ENCODE results near the gene ZNF594.
"Not testable (repeated sequence)": the region's sequence is repeated elsewhere in the genome, so short reads cannot be mapped to it uniquely, and the experiment has no call there.

Gene ZNF594

DNA sequence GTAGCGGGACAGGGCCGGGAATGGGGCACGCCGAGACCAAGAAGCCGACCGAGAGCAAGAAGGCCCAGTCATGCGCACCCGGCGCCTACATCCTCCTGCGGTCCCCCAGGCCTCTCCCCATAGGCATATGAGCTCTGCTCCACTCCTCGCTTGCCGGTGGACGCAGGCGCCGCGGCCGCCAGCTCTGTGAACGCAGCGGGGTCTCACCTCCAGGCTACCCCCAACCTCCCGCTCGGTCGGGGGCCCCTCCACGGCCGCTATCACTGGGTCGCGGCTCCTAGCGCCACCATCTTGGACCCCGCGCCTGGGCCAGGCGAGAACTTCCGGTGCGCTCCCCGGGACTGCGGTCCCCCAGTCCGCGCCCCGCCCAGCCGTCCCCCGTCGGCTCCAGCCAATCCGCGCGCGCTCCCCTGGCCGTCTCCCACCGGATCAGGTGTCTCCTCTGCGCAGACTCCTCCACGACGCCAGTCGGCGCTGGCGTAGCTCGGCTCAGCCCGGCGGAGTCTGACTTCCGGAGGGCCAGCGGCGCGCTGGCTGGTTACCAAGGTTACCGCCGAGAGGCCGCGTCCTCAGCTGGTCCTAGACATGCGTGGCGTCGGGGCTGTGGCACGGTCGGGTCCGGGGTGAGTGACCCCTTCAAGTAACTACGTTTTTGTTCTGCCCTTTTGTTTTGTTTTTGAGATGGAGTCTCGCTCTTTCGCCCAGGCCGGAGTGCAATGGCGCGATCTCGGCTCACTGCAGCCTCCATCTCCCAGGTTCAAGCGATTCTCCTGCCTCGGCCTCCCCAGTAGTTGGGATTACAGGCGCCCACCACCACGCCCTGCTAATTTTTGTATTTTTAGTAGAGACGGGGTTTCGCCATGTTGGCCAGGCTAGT lies at the start of gene ZNF594:
ZNF594 (minus strand) TSS at position 328 of the 877 bp plus-strand sequence. CDS start 7,612 bp downstream, outside the sequence.
- in situ Hi-C loops (cut with MboI; ENCODE audit: low sequenced_read_pairs), result no loop called here

GRCh38 chr17:5239769-5240168 lies 48.1 kb upstream of the ZNF594 start:
- in situ Hi-C loops (cut with MboI; ENCODE audit: low sequenced_read_pairs), result not testable (repeated sequence)

DNA sequence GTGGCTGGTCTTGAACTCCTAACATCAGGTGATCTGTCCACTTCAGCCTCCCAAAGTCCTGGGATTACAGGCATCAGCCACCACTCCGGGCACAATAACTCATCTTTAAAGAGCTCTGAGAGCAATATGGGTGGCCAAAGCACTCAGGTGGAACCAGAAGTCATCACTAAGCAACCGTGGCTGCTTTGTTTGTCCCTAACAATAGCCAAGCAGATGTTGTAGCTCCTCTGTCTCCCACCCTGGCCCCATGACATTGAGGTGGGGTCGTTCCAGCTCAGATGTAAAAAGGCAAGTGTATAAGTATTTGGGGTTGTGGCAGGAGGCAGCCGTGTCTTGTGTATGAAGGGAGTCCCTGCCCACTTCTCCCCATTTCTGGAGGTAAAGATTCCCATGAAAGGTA lies 46.7 kb upstream of the ZNF594 start:
- in situ Hi-C loops (cut with MboI; ENCODE audit: low sequenced_read_pairs), result no loop called here

GRCh38 chr17:5237541-5238016 lies 45.9 kb upstream of the ZNF594 start:
- in situ Hi-C loops (cut with MboI; ENCODE audit: low sequenced_read_pairs), result no loop called here

GRCh38 chr17:5236938-5237540 lies 45.4 kb upstream of the ZNF594 start:
- in situ Hi-C loops (cut with MboI; ENCODE audit: low sequenced_read_pairs), result no loop called here

DNA sequence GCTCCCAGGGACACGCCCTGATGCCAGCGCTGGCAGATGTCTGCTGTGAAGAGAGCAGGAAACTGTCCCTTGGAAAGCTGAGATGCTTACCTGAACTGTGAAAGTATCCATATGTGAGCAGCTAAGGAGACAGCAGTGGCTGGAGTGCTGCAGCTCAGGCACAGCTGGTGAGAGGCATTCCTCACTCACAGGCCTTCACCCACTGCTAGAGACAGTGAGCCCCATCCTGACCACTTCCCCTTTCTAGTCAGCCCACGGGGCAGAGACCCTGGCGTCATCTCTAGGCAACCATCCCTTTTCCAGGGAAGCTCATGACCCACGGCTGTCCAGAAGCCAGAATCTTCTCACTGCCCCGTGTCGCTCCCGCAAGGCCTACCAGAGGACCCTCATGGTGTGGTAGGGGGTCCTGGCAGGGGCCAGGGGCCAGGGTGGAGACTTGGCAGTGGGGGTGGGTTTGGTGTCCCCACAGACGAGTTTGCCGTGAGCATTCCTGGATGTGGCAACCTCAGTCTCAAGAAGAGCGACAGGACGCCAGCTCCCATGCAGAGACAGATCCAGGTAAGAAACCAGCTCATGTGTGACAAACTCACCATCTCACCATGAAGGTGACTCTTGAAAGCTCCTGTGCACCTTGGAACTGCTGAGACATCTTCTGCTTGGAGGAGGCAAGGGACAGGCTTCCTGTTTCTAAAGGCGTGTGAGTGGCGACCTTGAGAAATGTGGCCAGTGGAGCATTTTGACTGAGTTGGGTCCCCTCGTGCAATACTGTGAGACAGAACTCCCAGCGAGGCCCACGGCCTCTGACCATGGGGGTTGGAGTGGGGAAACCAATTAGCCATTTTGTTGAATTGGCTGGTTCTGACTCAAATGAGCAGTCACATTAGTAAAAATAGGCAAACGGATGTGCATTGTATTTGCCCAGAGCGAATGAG lies 43.2 kb upstream of the ZNF594 start, which contains the start of gene SCIMP:
SCIMP (minus strand) TSS at position 216 of the 932 bp plus-strand sequence; CDS start at position 111, 105 bp downstream.
- in situ Hi-C loops (cut with MboI; ENCODE audit: low sequenced_read_pairs), result no loop called here

GRCh38 chr17:5233492-5233891 lies 41.8 kb upstream of the ZNF594 start:
- in situ Hi-C loops (cut with MboI; ENCODE audit: low sequenced_read_pairs), result not testable (repeated sequence)

DNA sequence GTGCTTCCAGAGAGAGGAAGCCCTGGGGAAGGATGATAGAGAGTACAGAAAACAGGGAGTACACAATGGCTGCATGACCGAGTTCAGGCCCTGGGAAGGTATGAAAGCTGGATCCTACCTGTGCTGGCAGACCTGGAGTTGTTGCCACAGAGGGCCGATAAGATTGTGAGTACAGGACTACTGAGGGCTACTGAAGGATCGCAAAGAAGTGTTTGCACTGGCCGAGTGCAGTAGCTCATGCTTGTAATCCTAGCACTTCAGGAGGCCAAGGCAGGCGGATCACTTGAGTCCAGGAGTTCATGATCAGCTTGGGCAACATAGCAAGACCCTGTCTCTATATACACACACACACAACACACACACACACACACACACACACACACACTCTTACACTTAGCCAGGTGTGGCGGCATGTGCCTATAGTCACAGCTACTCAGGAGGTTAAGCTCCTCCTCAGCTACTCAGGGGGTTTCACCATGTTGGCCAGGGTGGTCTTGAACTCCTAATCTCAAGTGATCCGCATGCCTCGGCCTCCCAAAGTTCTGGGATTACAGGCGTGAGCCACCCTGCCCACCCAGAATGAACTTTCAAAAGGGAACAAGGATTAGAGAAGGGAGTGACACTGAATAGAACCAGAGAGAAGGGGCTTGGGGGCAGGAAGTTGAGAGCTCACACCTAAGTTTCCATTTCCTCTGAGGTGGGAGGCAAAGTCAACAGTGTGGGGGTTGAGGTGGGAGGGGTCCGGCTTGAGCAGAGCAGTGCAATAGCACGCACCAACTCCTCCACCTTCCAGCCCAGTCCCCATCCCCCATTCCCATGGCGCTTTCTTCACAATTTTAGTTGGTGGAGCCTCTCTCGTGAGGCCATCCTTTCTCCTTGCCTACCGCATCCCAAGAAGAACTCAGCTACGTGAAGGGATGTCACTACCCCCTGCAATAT lies 35.5 kb upstream of the ZNF594 start:
- in situ Hi-C loops (cut with MboI; ENCODE audit: low sequenced_read_pairs), result no loop called here

DNA sequence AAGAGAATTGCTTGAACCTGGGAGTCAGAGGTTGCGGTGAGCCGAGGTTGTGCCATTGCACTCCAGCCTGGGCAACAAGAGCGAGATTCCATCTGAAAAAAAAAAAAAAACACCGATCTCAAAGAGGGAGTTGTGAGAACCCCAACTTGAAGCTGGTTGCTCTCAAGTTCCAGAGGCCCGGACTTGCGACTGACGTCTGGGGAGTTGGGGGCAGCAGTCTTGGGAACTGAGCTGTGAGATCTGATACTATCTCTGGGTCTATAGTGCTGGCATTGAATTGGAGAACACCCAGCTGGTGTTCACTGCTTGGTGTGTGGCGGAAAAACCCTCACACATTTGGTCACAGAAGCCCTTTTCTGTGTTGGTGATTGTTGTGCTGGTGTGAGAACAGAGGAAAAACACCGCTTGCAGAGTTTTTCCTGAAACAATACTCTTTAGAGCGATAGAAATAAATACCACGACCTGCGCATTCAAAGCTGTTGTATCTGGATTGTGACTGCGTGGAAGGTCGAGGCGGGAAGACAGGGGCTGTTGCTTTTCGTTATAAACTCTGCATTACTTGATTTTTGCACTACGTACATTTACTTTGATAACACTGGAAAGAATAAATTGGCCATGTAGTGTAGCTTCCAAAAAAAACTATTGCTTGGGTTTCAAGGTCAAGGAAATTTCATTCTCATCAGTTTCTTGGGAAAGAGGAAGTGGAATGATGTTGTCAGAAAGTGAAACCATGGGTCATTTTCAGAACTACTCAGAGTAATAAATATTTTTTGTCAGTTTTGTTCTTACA lies 34.2 kb upstream of the ZNF594 start:
- in situ Hi-C loops (cut with MboI; ENCODE audit: low sequenced_read_pairs), result no loop called here

GRCh38 chr17:5221912-5222311 lies 30.2 kb upstream of the ZNF594 start:
- in situ Hi-C loops (cut with MboI; ENCODE audit: low sequenced_read_pairs), result not testable (repeated sequence)

DNA sequence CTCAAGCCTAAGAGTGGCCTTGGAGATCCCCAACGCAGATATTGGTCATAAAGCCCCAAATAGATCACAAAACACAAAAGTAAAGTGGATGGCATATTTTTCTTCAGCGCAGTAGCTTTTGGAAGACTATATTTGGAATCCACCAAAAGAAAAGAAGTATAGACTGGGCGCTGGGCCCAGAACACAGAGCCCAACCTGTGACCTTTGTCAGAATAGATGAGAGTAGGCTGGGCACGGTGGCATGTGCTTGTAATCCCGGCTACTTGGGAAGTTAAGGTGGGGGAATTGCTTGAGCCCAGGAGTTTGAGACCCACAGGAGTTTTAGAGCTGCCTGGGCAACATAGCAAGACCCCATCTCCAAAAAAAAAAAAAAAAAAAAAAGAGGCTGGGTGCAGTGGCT lies 28.4 kb upstream of the ZNF594 start:
- in situ Hi-C loops (cut with MboI; ENCODE audit: low sequenced_read_pairs), result no loop called here

- in situ Hi-C loops (cut with MboI; ENCODE audit: low sequenced_read_pairs), result no loop called here
Measured at GRCh38 chr17:5219536-5219935, 27.9 kb upstream of the ZNF594 start.

- in situ Hi-C loops (cut with MboI; ENCODE audit: low sequenced_read_pairs), result not testable (repeated sequence)
Measured at GRCh38 chr17:5217562-5217961, 25.9 kb upstream of the ZNF594 start.

DNA sequence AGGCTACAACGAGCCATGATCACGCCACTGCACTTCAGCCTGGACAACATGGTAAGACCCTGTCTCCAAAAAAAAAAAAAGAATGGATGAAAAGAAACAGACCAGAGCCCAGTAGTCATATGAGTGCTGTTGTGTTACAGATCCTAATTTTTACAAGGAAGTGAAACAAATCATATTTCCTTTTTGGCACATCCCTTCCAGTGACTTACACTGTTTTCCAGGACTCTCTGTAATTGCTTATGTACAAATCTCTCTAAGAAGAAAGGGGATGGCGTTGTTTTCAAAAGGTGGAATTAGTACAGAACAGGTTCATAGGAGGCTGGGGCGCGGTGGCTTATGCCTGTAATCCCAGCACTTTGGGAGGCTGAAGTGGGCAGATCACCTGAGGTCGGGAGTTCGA lies 19.8 kb upstream of the ZNF594 start:
- in situ Hi-C loops (cut with MboI; ENCODE audit: low sequenced_read_pairs), result no loop called here

GRCh38 chr17:5210614-5211252 lies 19.1 kb upstream of the ZNF594 start:
- in situ Hi-C loops (cut with MboI; ENCODE audit: low sequenced_read_pairs), result no loop called here

- in situ Hi-C loops (cut with MboI; ENCODE audit: low sequenced_read_pairs), result no loop called here
Measured at GRCh38 chr17:5210091-5210490, 18.4 kb upstream of the ZNF594 start.

DNA sequence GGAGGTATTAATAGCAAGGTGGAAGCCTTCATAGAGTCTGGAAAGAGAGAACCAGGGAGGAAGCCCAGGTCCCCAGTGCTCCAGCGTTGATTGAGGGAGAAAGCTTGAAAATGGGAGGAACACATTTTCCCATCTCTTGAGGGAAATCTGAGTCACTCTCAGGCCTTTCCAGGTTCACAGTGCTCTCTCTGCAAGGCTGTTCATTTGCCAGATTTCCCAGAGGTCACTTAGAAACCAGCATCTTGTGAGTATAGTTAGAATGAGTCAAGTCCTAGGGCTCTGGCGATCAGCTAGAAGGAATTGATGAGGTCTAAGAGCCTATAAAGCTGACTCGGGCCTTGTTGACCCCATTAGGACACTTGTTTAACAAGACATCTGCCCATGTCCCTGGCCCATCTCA lies 17.7 kb upstream of the ZNF594 start:
- in situ Hi-C loops (cut with MboI; ENCODE audit: low sequenced_read_pairs), result no loop called here

- in situ Hi-C loops (cut with MboI; ENCODE audit: low sequenced_read_pairs), result no loop called here
Measured at GRCh38 chr17:5203908-5204294, 12.2 kb upstream of the ZNF594 start.
